Large intestine (tissue), 3 donors: ENCODE results near the gene PPM1M. TPM values are rescaled to one million over a fixed set of nuclear protein-coding genes. Genes with fewer than 3 reads are reported as not detected.

Source experiments
- DNase-seq, 2 donors: peaks; one replicate each; pipeline versions ENCODE4 v3.0.0 to v3.0.0-alpha.2; 2013
- H3K27ac ChIP-seq: one replicate; pipeline ENCODE4 v1.5.1; 2013; ENCODE audit warnings: low read length
- H3K27me3 ChIP-seq: 2 replicates; pipeline ENCODE4 v1.6.1; 2013; ENCODE audit warnings: low read length; ENCODE audit not compliant: control insufficient read depth, insufficient read depth
- H3K36me3 ChIP-seq: 2 replicates; pipeline ENCODE4 v1.6.1; 2013; ENCODE audit warnings: low read length; ENCODE audit not compliant: control insufficient read depth, insufficient read depth
- H3K4me1 ChIP-seq: one replicate; pipeline ENCODE4 v1.6.1; 2013; ENCODE audit warnings: low read length; ENCODE audit not compliant: control insufficient read depth, insufficient read depth
- H3K4me3 ChIP-seq: one replicate; pipeline ENCODE4 v1.5.1; 2013; ENCODE audit warnings: low read length
- H3K9me3 ChIP-seq: one replicate; pipeline ENCODE4 v1.6.1; 2013; ENCODE audit warnings: mild to moderate bottlenecking, low read depth, low read length, moderate library complexity; ENCODE audit not compliant: control insufficient read depth
- WGBS: methylation state at CpG from one replicate; pipeline ENCODE4 v1.1.5; 2013; ENCODE audit warnings: low lambda C conversion rate; ENCODE audit not compliant: insufficient coverage; 5-methylcytosine and 5-hydroxymethylcytosine counted together
- polyA plus RNA-seq: library from polyadenylated mRNA; unstranded; fragments of 120-200 nt; gene quantifications from one replicate; pipeline ENCODE4 v1.2.1, GENCODE V29; 2013

Gene PPM1M
- polyA plus RNA-seq, 1 donor = 11.0 TPM

- peak; percentile 91 to 97 for DNase-seq
- H3K27ac ChIP-seq = peak overlapping the region; percentile 97
- no CpG with 5 or more reads among the region's 15 CpGs for WGBS
Measured at GRCh38 chr3:52289747-52290595, 44.4 kb downstream of the PPM1M start.

GRCh38 chr3:52290596-52291507 is 45.3 kb downstream of the PPM1M start:
- H3K4me1 ChIP-seq = peaks cover 40% of the 10 kb centered on the region
- no CpG with 5 or more reads among the region's 23 CpGs for WGBS
- DNase-seq = peak in 1 of 2 donors; percentile 20
- peaks cover 41% of the 10 kb centered on the region for H3K36me3 ChIP-seq
- H3K27ac ChIP-seq = peak overlapping the region; percentile 97
- H3K9me3 ChIP-seq = no peaks in the 10 kb centered on the region
- no peaks in the 10 kb centered on the region for H3K27me3 ChIP-seq
- H3K4me3 ChIP-seq = peak overlapping the region; percentile 63

More at GRCh38 chr3:52289747-52290595, 44.4 kb downstream of the PPM1M start:
- Histone ChIP-seq H3K27me3 (no peaks in the 10 kb centered on the region), H3K4me1 (peaks cover 41% of the 10 kb centered on the region), H3K36me3 (peaks cover 35% of the 10 kb centered on the region), H3K4me3 (peak overlapping the region; percentile 63), H3K9me3 (no peaks in the 10 kb centered on the region)

DNA sequence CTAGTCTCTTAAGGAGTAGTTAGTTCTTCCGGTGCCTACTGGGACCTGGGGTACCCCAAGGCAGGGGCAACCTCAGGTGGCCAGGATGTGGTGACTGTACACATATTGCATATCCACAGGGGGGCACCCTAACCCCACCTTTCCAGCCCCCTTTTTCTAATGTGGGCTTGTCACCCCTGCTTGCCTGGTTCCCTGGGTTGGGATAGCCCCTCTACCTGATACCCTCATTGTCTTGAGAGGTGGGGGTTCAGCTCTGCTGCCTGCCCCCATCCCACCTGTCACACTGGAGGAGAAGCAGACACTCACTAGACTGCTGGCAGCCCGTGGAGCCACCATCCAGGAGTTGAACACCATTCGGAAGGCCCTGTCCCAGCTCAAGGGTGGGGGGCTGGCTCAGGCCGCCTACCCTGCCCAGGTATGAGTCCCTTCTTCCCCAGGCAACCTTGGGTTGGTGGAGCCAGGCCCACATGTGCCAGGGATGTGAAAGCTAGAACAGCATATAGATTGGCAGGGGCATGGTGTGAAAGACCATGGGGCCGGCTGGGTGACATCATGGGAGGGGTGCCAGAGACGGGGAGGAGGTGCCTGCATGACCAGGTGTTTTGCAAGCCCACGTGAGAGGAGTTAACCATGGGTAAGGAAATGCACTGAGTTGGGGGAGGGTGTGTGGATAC is 46.1 kb downstream of the PPM1M start:
- whole genome bisulfite sequencing = no CpG with 5 or more reads among the region's 7 CpGs
- Histone ChIP-seq H3K4me1 (peaks cover 40% of the 10 kb centered on the region), H3K27me3 (no peaks in the 10 kb centered on the region), H3K9me3 (no peaks in the 10 kb centered on the region), H3K27ac (no peak overlapping the region), H3K36me3 (peaks cover 45% of the 10 kb centered on the region), H3K4me3 (peak overlapping the region; percentile 63)
- DNase-seq = peak in 1 of 2 donors; percentile 52

DNA sequence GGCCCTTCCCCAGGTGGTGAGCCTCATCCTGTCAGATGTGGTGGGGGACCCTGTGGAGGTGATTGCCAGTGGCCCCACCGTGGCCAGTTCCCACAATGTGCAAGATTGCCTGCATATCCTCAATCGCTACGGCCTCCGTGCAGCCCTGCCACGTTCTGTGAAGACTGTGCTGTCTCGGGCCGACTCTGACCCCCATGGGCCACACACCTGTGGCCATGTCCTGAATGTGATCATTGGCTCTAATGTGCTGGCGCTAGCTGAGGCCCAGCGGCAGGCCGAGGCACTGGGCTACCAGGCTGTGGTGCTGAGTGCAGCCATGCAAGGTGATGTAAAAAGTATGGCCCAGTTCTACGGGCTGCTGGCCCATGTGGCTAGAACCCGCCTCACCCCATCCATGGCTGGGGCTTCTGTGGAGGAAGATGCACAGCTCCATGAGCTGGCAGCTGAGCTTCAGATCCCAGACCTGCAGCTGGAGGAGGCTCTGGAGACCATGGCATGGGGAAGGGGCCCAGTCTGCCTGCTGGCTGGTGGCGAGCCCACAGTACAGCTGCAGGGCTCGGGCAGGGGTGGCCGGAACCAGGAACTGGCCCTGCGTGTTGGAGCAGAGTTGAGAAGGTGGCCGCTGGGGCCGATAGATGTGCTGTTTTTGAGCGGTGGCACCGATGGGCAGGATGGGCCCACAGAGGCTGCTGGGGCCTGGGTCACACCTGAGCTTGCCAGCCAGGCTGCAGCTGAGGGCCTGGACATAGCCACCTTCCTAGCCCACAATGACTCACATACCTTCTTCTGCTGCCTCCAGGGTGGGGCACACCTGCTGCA is 46.9 kb downstream of the PPM1M start:
- no peak for DNase-seq
- Histone ChIP-seq H3K36me3 (peaks cover 47% of the 10 kb centered on the region), H3K27me3 (no peaks in the 10 kb centered on the region), H3K9me3 (no peaks in the 10 kb centered on the region), H3K4me3 (peak overlapping the region; percentile 63), H3K4me1 (peaks cover 44% of the 10 kb centered on the region), H3K27ac (no peak overlapping the region)
- WGBS = no CpG with 5 or more reads among the region's 20 CpGs

DNA sequence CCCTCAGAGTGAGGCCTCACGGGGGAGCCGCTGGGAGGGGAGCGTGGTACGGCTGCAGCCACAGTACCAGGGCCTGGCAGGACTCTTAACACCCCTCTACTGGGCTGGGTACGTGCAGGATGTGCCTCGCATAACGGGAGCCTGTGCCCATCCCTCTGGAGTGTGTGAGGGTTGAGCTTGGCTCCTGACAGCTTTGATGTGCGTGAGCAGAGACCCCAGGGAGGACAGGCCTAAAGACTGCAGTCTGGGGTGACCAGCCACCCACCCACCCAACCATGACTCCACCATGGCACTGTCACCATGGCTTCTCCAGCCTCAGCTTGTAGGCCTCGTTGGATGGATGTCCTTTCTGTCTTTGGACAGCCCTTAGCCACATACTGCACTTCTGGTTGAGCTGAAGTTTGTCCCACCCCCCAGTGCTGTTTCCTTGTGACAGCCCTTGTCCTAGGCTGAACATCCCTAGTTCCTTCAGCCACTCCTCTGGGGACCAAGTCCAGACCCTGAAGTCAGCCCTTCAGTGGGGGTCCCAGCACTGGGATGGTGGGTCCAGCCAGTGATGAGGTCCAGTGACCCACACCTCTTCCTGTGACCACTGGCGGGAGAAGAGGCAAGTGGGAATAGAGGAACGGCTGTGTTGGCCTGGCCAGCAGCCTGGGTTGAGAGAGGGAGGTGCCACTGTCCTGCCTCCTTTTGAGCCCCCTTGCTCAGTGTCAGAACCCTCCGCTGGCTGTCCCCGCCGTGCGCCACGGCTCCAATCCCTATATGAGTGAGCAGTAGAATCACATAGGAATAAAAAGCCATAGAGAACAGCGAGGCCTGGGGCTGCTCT is 48.1 kb downstream of the PPM1M start:
- Histone ChIP-seq H3K27me3 (no peaks in the 10 kb centered on the region), H3K4me1 (peaks cover 52% of the 10 kb centered on the region), H3K27ac (no peak overlapping the region), H3K4me3 (no peak overlapping the region), H3K9me3 (no peaks in the 10 kb centered on the region), H3K36me3 (peaks cover 47% of the 10 kb centered on the region)
- no peak for DNase-seq
- WGBS = no CpG with 5 or more reads among the region's 17 CpGs

GRCh38 chr3:52294320-52295150 is 49.0 kb downstream of the PPM1M start:
- H3K36me3 ChIP-seq = peaks cover 47% of the 10 kb centered on the region

DNA sequence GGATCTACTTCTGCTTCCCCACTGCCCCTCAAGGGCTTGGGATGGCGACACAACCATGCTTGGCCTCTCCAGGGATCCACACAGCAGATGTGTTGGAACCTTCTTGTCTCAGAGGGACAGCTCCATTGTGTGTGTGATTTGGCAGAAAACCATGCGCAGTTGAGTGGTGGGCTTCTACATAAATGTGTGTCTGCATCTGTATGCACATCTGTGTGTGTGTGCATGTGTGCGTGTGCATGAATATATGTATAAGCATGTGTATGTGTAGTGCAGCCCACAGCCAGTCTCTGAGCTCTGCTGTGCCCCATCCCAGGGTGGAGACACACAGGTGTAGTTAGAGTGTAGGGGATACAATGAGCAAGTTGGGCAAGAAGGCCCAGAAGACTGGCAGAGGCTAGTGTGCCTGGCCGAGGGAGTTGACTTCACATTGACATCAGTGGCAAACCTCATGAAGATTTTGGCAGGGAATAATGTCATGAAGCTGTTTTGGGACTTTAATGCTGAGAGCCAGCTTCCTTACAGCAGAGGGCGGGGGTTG is 50.2 kb downstream of the PPM1M start:
- H3K9me3 ChIP-seq = no peaks in the 10 kb centered on the region
- no peak overlapping the region for H3K27ac ChIP-seq
- H3K27me3 ChIP-seq = no peaks in the 10 kb centered on the region
- DNase-seq = no peak
- H3K4me1 ChIP-seq = peaks cover 62% of the 10 kb centered on the region
- H3K36me3 ChIP-seq = peaks cover 47% of the 10 kb centered on the region
- no peak overlapping the region for H3K4me3 ChIP-seq
- WGBS = no CpG with 5 or more reads among the region's 5 CpGs

More at GRCh38 chr3:52294320-52295150, 49.0 kb downstream of the PPM1M start:
- no peak overlapping the region for H3K4me3 ChIP-seq
- no peak overlapping the region for H3K27ac ChIP-seq
- DNase-seq = no peak
- H3K9me3 ChIP-seq = no peaks in the 10 kb centered on the region
- H3K4me1 ChIP-seq = peaks cover 52% of the 10 kb centered on the region
- H3K27me3 ChIP-seq = no peaks in the 10 kb centered on the region
- WGBS = no CpG with 5 or more reads among the region's 11 CpGs

- Histone ChIP-seq H3K27ac (no peak overlapping the region), H3K4me1 (peaks cover 61% of the 10 kb centered on the region)
Measured at GRCh38 chr3:52297242-52298148, 51.9 kb downstream of the PPM1M start.

More at GRCh38 chr3:52297242-52298148, 51.9 kb downstream of the PPM1M start:
- peak overlapping the region; percentile 34 for H3K4me3 ChIP-seq
- H3K9me3 ChIP-seq = no peaks in the 10 kb centered on the region
- no peaks in the 10 kb centered on the region for H3K27me3 ChIP-seq
- no CpG with 5 or more reads among the region's 11 CpGs for WGBS
- no peak for DNase-seq
- peaks cover 34% of the 10 kb centered on the region for H3K36me3 ChIP-seq
